SK-N-SH (cell line): ENCODE measurements around the gene TMEM80. TPM values are rescaled to one million over a fixed set of nuclear protein-coding genes. Genes with fewer than 3 reads are reported as not detected.

Experiments used
- CTCF ChIA-PET: fragments of 300-600, 350-600 bp; formaldehyde crosslinking; extraction: SDS; loops from one replicate; lab custom pipeline; 2021; lab: Yijun Ruan, JAX
- POLR2A ChIA-PET: fragments of 350-600 bp; sonication (Branson Sonifier 250); formaldehyde crosslinking; extraction: SDS; loops from one replicate; lab custom pipeline; 2020; ENCODE audit warnings: antibody characterized with exemption, inconsistent platforms; lab: Yijun Ruan, JAX
- DNase-seq: peaks from one replicate; pipeline ENCODE4 v3.0.0; 2012
- H2AFZ ChIP-seq: fragments of 200-600 bp; sonication (generic); 2 replicates; pipeline ENCODE4 v1.8.1; 2016; ENCODE audit warnings: antibody characterized with exemption, mild to moderate bottlenecking, low read depth
- H3F3A ChIP-seq: fragments of 200-600 bp; sonication (generic); replicated peaks from 2 replicates; pipeline ENCODE3; 2016; ENCODE audit warnings: antibody characterized with exemption, mild to moderate bottlenecking; ENCODE audit not compliant: insufficient read depth
- H3K27ac ChIP-seq, 2 experiments: fragments of 200-500 bp in 1 of 2; fragments of 200-600 bp in 1 of 2; sonication (Bioruptor generic) in 1 of 2; sonication (generic), shearing (Covaris generic) in 1 of 2; 2 replicates each; pipeline versions ENCODE4 v1.5.1 to v1.6.1; 2014 to 2016; ENCODE audit warnings: low read depth in 2 of 2, inconsistent platforms in 1 of 2, low read length in 1 of 2, mild to moderate bottlenecking in 1 of 2, mixed read lengths in 1 of 2
- H3K27me3 ChIP-seq: fragments of 200-600 bp; sonication (generic), shearing (Covaris generic); 2 replicates; pipeline ENCODE4 v1.6.1; 2016; ENCODE audit warnings: mixed run types; ENCODE audit not compliant: insufficient read depth
- H3K36me3 ChIP-seq, 2 experiments: fragments of 200-500 bp in 1 of 2; fragments of 200-600 bp in 1 of 2; sonication (Bioruptor generic) in 1 of 2; sonication (generic) in 1 of 2; replicated peaks in 1 of 2; 2 replicates each; pipeline versions ENCODE3 to v1.5.1; 2014 to 2016; ENCODE audit warnings: low read length in 1 of 2, mild to moderate bottlenecking in 1 of 2; ENCODE audit not compliant: insufficient read depth in 2 of 2, control insufficient read depth in 1 of 2
- H3K4me1 ChIP-seq, 2 experiments: fragments of 200-500 bp in 1 of 2; fragments of 200-600 bp in 1 of 2; sonication (Bioruptor generic) in 1 of 2; sonication (generic), shearing (Covaris generic) in 1 of 2; 2 replicates each; pipeline versions ENCODE4 v1.5.1 to v1.6.1; 2014 to 2016; ENCODE audit warnings: low read depth in 1 of 2, low read length in 1 of 2, mixed run types in 1 of 2; ENCODE audit not compliant: insufficient read depth in 2 of 2, control insufficient read depth in 1 of 2
- H3K4me2 ChIP-seq: fragments of 200-600 bp; sonication (generic), shearing (Covaris generic); 2 replicates; pipeline ENCODE4 v1.6.1; 2017; ENCODE audit warnings: mixed run types
- H3K4me3 ChIP-seq, 2 experiments: fragments of 200-500 bp in 1 of 2; fragments of 200-600 bp in 1 of 2; sonication (Bioruptor generic) in 1 of 2; sonication (generic), shearing (Covaris generic) in 1 of 2; 2 replicates each; pipeline versions ENCODE4 v1.5.1 to v1.8.1; 2014 to 2016; ENCODE audit warnings: low read depth in 2 of 2, inconsistent platforms in 1 of 2, low read length in 1 of 2, mild to moderate bottlenecking in 1 of 2, mixed read lengths in 1 of 2, moderate library complexity in 1 of 2
- H3K79me2 ChIP-seq: fragments of 200-600 bp; sonication (generic); 2 replicates; pipeline ENCODE4 v1.8.1; 2017; ENCODE audit warnings: mild to moderate bottlenecking; ENCODE audit not compliant: insufficient read depth
- H3K9ac ChIP-seq: fragments of 200-600 bp; sonication (generic); 2 replicates; pipeline ENCODE4 v1.6.1; 2017; ENCODE audit warnings: mixed run types
- H3K9me2 ChIP-seq: fragments of 200-600 bp; sonication (generic); 2 replicates; pipeline ENCODE4 v1.6.1; 2017; ENCODE audit warnings: mixed run types
- H3K9me3 ChIP-seq: fragments of 200-600 bp; sonication (generic); 2 replicates; pipeline ENCODE4 v1.6.1; 2017; ENCODE audit warnings: mixed run types, mild to moderate bottlenecking, moderate library complexity
- H4K20me1 ChIP-seq: fragments of 200-600 bp; sonication (generic); 2 replicates; pipeline ENCODE4 v1.6.1; 2017; ENCODE audit warnings: mild to moderate bottlenecking, mixed run types; ENCODE audit not compliant: insufficient read depth
- CTCF ChIP-seq: fragments of 200-600 bp; sonication (generic); IDR thresholded peaks from 2 replicates; pipeline ENCODE4 v1.6.1; 2017; ENCODE audit warnings: antibody characterized with exemption, mild to moderate bottlenecking, moderate library complexity
- ELF1 ChIP-seq: IDR thresholded peaks from 2 replicates; pipeline ENCODE4 v1.4.0; 2012
- EP300 ChIP-seq, 2 experiments: IDR thresholded peaks; 2 replicates each; pipeline versions ENCODE4 v1.4.0 to v1.6.1; 2012; ENCODE audit warnings: borderline replicate concordance in 1 of 2, low read depth in 1 of 2, low read length in 1 of 2
- FOSL2 ChIP-seq: IDR thresholded peaks from 2 replicates; pipeline ENCODE4 v1.4.0; 2012; ENCODE audit warnings: low read depth, mild to moderate bottlenecking, moderate library complexity, borderline replicate concordance
- FOXM1 ChIP-seq: IDR thresholded peaks from 2 replicates; pipeline ENCODE4 v1.4.0; 2012; ENCODE audit warnings: low read depth, mild to moderate bottlenecking
- JUND ChIP-seq: IDR thresholded peaks from 2 replicates; pipeline ENCODE4 v1.4.0; 2012
- MAX ChIP-seq: IDR thresholded peaks from 2 replicates; pipeline ENCODE4 v1.4.0; 2012; ENCODE audit warnings: low read depth
- MEF2A ChIP-seq: IDR thresholded peaks from 2 replicates; pipeline ENCODE4 v1.4.0; 2012; ENCODE audit warnings: low read depth, borderline replicate concordance
- MXI1 ChIP-seq: IDR thresholded peaks from 2 replicates; pipeline ENCODE4 v1.6.1; 2012; ENCODE audit warnings: mild to moderate bottlenecking, low read depth, low read length, improper control_type of control experiment
- NFIC ChIP-seq: IDR thresholded peaks from 2 replicates; pipeline ENCODE4 v1.4.0; 2012; ENCODE audit warnings: borderline replicate concordance
- RAD21 ChIP-seq: IDR thresholded peaks from 2 replicates; pipeline ENCODE4 v1.6.1; 2012; ENCODE audit warnings: mild to moderate bottlenecking, low read length
- RCOR1 ChIP-seq: fragments of 150-350 bp; IDR thresholded peaks from 2 replicates; pipeline ENCODE4 v1.6.1; 2017; ENCODE audit warnings: antibody characterized with exemption, low read length
- REST ChIP-seq: IDR thresholded peaks from 2 replicates; pipeline ENCODE4 v1.6.1; 2012; ENCODE audit warnings: mild to moderate bottlenecking, low read depth, low read length, moderate library complexity
- YY1 ChIP-seq: IDR thresholded peaks from 2 replicates; pipeline ENCODE4 v1.4.0; 2012; ENCODE audit warnings: low read depth, mild to moderate bottlenecking
- WGBS: methylation state at CpG from one replicate; pipeline ENCODE4 v1.1.6; 2017; ENCODE audit warnings: low lambda C conversion rate; 5-methylcytosine and 5-hydroxymethylcytosine counted together
- polyA plus RNA-seq, 3 experiments: library from polyadenylated mRNA; depleted of rRNA; stranded (reverse); fragments of >200 nt; gene quantifications; 2 replicates each; pipeline ENCODE4 v1.2.3, GENCODE V29; 2012

TMEM80 gene
- polyA plus RNA-seq, 1 of the 3 experiments (the other 2 are of a cell fraction): 40.4 TPM

GRCh38 chr11:696955-697491 is 1.4 kb downstream of the TMEM80 start (continued):
- TF ChIP-seq REST: no peak
- TF ChIP-seq FOSL2: no peak
- no peak for TF ChIP-seq YY1
- TF ChIP-seq ELF1: no peak

- Histone ChIP-seq H3K4me3 (no peak overlapping the region), H3K27ac (peak overlapping the region; percentile 5 to 11; a peak in 1 of 4 replicates), H3K9me3 (no peaks in the 10 kb centered on the region), H3K79me2 (peaks cover 37% of the 10 kb centered on the region), H3K27me3 (no peaks in the 10 kb centered on the region), H3K36me3 (peaks cover 0 to 3% of the 10 kb centered on the region in 2 experiments), H3F3A (no peaks in the 10 kb centered on the region), H3K4me2 (peak overlapping the region; percentile 41; the same call in 1 of the 2 replicates), H3K9ac (no peak overlapping the region), H4K20me1 (peaks cover 10% of the 10 kb centered on the region; the same call in 1 of the 2 replicates), H3K4me1 (peaks cover 12 to 20% of the 10 kb centered on the region in 2 experiments; a peak in 2 of 4 replicates), H2AFZ (no peak overlapping the region), H3K9me2 (no peaks in the 10 kb centered on the region)
- TF ChIP-seq FOSL2: peak; percentile 46; the same call in 1 of the 2 replicates
- TF ChIP-seq RAD21: no peak
- TF ChIP-seq MAX: 0 out of 2 replicates have a peak, but pooled peaks have one; percentile 20
- no peak for DNase-seq
- POLR2A ChIA-PET: interaction anchor here (0.6 to 1.0 kb wide), 2 partner anchors 13 to 79 kb away, joined by 3 read pairs; partner anchors contain the start of gene GATD1
- CTCF ChIA-PET: interaction anchor here (0.9 to 11.4 kb wide), 3 partner anchors 26 to 147 kb away, joined by 3 to 122 read pairs (median 7); no protein-coding TSS in a partner anchor
- 64% methylated on average over 10 of the region's 11 CpGs for WGBS
Measured at GRCh38 chr11:697811-698311, 2.2 kb downstream of the TMEM80 start.

GRCh38 chr11:698493-699115 is 3.0 kb downstream of the TMEM80 start:
- ChIA-PET POLR2A (interaction anchor here (1.0 kb wide), 1 partner anchor 79 kb away, joined by 3 read pairs; the partner anchor contains the start of gene GATD1), CTCF (interaction anchor here (11.4 kb wide), 1 partner anchor 25 kb away, joined by 122 read pairs; no protein-coding TSS in a partner anchor)
- H3K4me1 ChIP-seq: peaks cover 5 to 14% of the 10 kb centered on the region in 2 experiments; a peak in 2 of 4 replicates
- H3K9me2 ChIP-seq: no peaks in the 10 kb centered on the region
- H3K4me3 ChIP-seq: no peak overlapping the region
- peaks cover 8% of the 10 kb centered on the region; the same call in 1 of the 2 replicates for H4K20me1 ChIP-seq
- no peak overlapping the region for H3K9ac ChIP-seq
- H3K79me2 ChIP-seq: peaks cover 30% of the 10 kb centered on the region
- no peak overlapping the region for H2AFZ ChIP-seq
- peaks cover 0 to 3% of the 10 kb centered on the region in 2 experiments for H3K36me3 ChIP-seq
- no peak overlapping the region for H3K4me2 ChIP-seq
- H3K27me3 ChIP-seq: no peaks in the 10 kb centered on the region
- no peak for DNase-seq
- TF ChIP-seq MEF2A: no peak
- no peak for TF ChIP-seq CTCF
- TF ChIP-seq MXI1: no peak
- no peak for TF ChIP-seq FOXM1
- no peak for TF ChIP-seq RCOR1
- TF ChIP-seq REST: no peak
- no peak for TF ChIP-seq NFIC
- TF ChIP-seq EP300 (IDR thresholded peaks at IDR 0.05; ENCODE audit: borderline replicate concordance in 1 of 2, low read depth in 1 of 2, low read length in 1 of 2): no peak
- TF ChIP-seq JUND: no peak
- H3K9me3 ChIP-seq: no peaks in the 10 kb centered on the region
- H3F3A ChIP-seq: no peaks in the 10 kb centered on the region
- H3K27ac ChIP-seq: 0 out of 4 replicates have a peak overlapping the region, but pooled peaks of 1 of the 2 experiments have one; percentile 5
- WGBS: 92% methylated on average over 12 of the region's 17 CpGs
